GM21390 (cell line): Measurements from ENCODE around the gene MTFR1L.
"Not testable (repeated sequence)": the region's sequence is repeated elsewhere in the genome, so short reads cannot be mapped to it uniquely, and the experiment has no call there.

Source experiments
- ATAC-seq: cut with Tn5 transposase; IDR thresholded peaks from one replicate; pipeline ENCODE4 v1.9.1; 2021; ENCODE audit not compliant: unreplicated experiment

MTFR1L gene

GRCh38 chr1:25821630-25822091 lies 1.9 kb downstream of the MTFR1L start:
- ATAC-seq = no peak

DNA sequence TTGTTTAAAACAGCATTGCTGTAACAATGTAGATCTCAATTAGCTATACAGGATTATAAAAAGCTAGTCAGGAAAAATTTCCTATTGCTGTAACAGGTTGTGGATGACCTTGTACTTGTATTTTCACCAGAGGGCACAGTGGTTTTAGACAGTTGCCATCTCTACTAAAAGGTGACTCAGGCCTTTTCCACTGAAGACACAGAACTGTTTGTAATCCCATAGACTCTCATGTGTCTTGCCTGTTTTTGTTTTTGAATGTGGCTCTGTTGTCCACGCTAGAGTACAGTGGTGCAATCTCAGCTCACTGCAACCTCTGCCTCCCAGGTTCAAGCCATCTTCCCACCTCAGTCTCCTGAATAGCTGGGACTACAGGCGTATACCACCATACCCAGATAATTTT lies 5.9 kb downstream of the MTFR1L start:
- no peak for ATAC-seq

DNA sequence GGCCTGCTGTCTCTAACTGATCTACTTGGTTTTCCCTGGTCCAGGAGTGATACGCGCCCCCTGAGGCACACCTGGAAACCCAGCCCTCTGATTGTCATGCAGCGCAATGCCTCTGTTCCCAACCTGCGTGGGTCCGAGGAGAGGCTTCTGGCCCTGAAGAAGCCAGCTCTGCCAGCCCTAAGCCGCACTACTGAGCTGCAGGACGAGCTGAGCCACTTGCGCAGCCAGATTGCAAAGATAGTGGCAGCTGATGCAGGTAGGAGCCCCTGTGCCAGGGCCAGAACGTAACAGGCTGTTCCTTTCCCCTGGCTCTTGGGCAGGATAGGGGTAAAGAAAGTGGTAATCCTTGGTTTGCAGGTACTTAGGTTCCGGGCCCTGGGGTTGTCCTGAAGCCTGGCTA lies 6.8 kb downstream of the MTFR1L start:
- no peak for ATAC-seq

- ATAC-seq = no peak
Measured at GRCh38 chr1:25828491-25828890, 8.7 kb downstream of the MTFR1L start.

- ATAC-seq = no peak
Measured at GRCh38 chr1:25829046-25829445, 9.3 kb downstream of the MTFR1L start.

DNA sequence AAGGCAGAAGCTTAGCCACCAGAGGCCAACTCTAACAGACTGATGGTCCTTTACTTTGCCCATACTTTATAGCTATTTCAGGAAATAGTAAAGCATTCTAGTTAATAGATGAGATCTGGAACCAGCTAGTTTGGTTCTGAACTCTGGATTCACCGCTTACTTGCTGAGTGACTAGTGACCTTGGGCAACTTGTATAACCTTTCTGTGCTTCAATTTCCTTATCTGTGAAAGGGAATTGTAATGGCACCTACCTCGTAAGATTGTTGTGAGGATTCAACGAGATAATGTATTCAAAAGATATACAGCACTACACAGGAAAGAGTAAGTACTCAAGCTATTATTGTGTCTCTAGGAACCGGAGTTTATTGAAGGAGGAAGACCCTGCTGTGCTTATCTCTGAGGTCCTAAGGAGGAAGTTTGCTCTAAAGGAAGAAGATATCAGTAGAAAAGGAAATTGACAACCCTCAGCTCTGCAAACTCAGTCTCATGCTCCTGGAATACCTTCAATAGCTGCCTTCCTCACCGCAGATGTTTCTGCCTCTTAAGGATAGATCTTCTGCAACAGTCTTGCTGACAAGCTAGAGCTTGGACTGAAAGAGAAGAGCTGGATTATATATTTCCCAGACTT lies 11.9 kb downstream of the MTFR1L start:
- ATAC-seq = no peak

GRCh38 chr1:25832336-25833037 lies 12.7 kb downstream of the MTFR1L start:
- ATAC-seq = no peak

DNA sequence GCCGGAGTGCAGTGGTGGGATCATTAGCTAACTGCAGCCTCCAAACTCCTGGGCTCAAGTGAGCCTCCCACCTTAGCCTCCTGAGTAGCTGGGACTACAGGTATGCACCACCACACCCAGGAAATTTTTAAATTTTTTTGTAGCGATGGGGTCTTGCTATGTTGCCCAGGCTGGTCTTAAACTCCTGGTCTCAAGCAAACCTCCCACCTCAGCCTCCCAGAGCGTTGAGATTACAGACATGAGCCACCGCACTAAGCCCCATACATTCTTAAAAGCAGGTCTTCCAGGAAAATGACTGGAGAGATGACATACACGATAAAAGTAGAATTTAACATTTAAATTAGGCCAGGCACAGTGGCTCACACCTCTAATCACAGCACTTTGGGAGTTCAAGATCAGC lies 13.4 kb downstream of the MTFR1L start:
- no peak for ATAC-seq

GRCh38 chr1:25834894-25835293 lies 15.1 kb downstream of the MTFR1L start:
- ATAC-seq = no peak

DNA sequence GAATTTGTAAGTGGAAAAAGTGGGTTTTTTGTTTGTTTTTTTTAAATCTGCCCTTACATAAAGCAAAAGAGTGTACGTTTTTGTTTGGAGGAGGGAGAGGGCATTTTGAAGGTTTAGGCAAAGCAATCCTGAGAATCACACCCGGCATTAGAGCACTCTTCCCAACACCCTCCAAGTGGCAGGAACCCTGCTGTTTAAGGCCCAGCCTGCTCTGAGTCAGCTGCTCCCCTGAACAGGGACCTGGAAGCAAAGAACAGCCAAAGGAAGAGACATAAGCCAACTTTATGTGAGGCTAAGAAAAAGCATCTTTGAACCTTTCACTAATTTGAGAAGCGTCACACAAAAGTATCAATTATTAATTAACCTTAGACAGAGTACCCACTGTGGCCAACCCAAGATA lies 16.9 kb downstream of the MTFR1L start:
- ATAC-seq = no peak

DNA sequence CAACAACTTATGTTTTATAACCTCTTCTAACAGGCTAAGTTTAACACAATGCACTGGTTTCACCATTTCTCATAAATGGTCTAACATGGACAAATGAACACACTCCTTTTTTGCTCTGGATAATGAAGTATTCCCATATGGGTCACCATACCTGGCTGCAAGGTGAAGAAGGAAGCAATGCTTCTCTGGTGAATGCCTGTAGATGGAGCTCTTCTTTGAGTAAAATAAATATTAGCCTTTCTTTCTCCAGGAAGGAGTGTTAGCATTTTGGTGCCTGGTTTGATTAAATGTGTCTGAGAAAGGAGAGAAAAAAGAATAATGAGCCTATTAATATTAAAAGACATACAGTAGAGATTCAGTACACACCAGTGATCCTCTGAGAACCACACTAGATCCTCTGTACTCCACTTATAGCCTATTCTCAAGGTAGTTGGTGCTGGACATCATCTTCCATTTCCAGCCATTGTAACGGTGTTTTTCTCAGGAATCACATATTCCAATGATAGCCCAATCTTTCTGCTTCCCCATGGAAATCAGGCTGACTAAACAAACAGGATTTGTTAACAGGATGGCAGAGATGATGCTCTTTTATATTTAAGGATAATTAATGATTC lies 17.6 kb downstream of the MTFR1L start:
- ATAC-seq = no peak

GRCh38 chr1:25839808-25840207 lies 20.1 kb downstream of the MTFR1L start:
- not testable (repeated sequence) for ATAC-seq

- ATAC-seq = no peak
Measured at GRCh38 chr1:25843483-25843882, 23.7 kb downstream of the MTFR1L start.

GRCh38 chr1:25844536-25845337 lies 25.0 kb downstream of the MTFR1L start:
- no peak for ATAC-seq

GRCh38 chr1:25845664-25846063 lies 25.9 kb downstream of the MTFR1L start:
- ATAC-seq = no peak

GRCh38 chr1:25847929-25848328 lies 28.2 kb downstream of the MTFR1L start:
- ATAC-seq = no peak

DNA sequence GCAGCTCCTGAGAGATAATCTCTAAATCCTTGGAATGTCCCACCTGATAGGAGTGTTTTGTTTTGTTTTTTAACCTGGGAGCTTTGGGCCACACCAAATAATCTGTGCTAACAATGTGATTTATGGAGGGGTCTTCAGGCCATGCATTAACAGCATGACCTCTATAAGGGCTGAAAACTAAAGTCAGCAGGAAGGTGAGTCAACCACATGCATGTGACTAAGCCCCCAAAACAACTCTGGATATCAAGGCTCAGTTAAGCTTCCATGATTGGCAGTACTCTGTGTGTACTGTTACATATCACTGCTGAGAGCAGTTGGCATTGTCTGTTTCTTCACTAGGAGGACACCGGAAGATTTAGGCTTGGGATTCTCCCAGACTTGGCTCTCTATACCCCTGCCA lies 28.8 kb downstream of the MTFR1L start:
- no peak for ATAC-seq

DNA sequence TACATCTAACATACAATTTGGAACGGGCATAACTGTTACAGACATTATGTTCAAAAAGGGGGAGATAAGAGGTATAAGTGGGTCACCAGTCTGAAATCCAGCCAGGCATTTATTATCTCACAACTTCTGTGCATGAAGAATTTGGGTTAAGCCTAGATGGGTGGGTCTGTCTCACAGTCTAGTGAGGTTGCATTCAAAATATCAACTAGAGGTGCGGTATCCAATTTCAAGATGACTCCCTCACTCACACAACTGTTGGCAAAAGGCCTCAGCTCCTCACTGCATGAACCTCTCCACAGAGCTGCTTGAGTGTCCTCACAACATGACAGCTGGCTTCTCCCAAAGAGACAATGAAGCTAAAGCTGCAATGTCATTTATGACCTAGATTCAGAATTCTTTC lies 34.8 kb downstream of the MTFR1L start:
- no peak for ATAC-seq

GRCh38 chr1:25856856-25857255 lies 37.1 kb downstream of the MTFR1L start:
- ATAC-seq = no peak

DNA sequence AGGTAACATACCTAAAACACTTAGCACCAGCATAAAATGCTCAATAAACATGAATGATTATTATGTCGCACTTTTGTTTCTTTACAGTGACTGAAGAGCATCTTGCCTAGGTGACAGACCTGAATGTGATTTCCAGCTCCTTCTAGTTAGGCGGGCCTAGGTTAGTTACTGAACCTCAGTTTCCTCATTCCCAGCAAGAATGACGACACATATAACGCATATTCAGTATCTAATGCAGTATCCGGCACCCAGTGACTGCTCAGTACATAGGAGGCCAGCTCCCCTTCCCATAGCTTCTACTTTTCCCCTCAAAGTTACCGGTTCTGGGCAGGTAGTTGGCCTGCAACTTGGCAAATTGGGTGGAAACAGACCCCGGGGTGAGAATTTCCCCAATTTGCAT lies 38.7 kb downstream of the MTFR1L start:
- ATAC-seq = no peak
